HUES48 (cell line): ENCODE measurements around the gene CFAP77.

Experiments used
- H3K27ac ChIP-seq: one replicate; pipeline ENCODE4 v1.7.0; 2013; ENCODE audit warnings: low read depth, low read length, inconsistent platforms
- H3K27me3 ChIP-seq: 2 replicates; pipeline ENCODE4 v1.6.1; 2013; ENCODE audit warnings: mild to moderate bottlenecking, low read length; ENCODE audit not compliant: control insufficient read depth, insufficient read depth
- H3K36me3 ChIP-seq: 2 replicates; pipeline ENCODE4 v1.6.1; 2013; ENCODE audit warnings: low read length; ENCODE audit not compliant: control insufficient read depth, insufficient read depth
- H3K4me1 ChIP-seq: 2 replicates; pipeline ENCODE4 v1.6.1; 2013; ENCODE audit warnings: mild to moderate bottlenecking, low read length; ENCODE audit not compliant: control insufficient read depth, insufficient read depth
- H3K4me3 ChIP-seq: 2 replicates; pipeline ENCODE4 v1.5.1; 2013; ENCODE audit warnings: mild to moderate bottlenecking, low read depth, low read length
- H3K9ac ChIP-seq: 2 replicates; pipeline ENCODE4 v1.6.1; 2013; ENCODE audit warnings: mild to moderate bottlenecking, low read depth, low read length, moderate library complexity
- H3K9me3 ChIP-seq: 2 replicates; pipeline ENCODE4 v1.6.1; 2013; ENCODE audit warnings: low read length; ENCODE audit not compliant: control insufficient read depth, insufficient read depth

Gene CFAP77

GRCh38 chr9:132408521-132408920, 1.5 kb upstream of the CFAP77 start:
- no peak overlapping the region for H3K4me3 ChIP-seq
- peaks cover 23% of the 10 kb centered on the region for H3K27me3 ChIP-seq
- H3K36me3 ChIP-seq, result peaks cover 4% of the 10 kb centered on the region; the same call in 1 of the 2 replicates
- H3K27ac ChIP-seq, result no peak overlapping the region
- H3K9ac ChIP-seq, result no peak overlapping the region
- peaks cover 15% of the 10 kb centered on the region for H3K4me1 ChIP-seq
- no peaks in the 10 kb centered on the region for H3K9me3 ChIP-seq

DNA sequence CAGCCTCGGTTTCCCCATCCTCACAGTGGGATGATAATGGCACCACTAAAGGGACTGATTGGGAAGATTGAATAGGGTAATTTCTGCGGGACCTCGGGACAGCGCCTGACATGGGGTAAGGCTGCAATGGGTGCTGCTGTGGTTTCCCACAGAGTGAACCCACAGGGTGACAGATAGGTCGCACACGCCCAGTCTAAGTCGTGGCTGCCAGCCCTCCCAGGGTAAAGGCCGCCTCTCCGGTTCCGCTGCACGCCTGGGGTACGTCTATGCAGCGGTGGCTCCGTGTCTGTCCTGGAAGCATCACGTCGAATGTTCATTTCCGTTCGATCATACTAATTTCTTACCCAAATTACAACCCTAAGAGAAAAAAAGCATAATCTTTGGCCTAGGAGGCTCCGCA, 631 bp downstream of the CFAP77 start:
- Histone ChIP-seq H3K27ac (no peak overlapping the region), H3K27me3 (peaks cover 23% of the 10 kb centered on the region), H3K4me1 (peaks cover 23% of the 10 kb centered on the region), H3K4me3 (peak overlapping the region; percentile 75), H3K36me3 (no peaks in the 10 kb centered on the region), H3K9ac (no peak overlapping the region), H3K9me3 (no peaks in the 10 kb centered on the region)

GRCh38 chr9:132411091-132411508, 1.1 kb downstream of the CFAP77 start:
- H3K9ac ChIP-seq, result no peak overlapping the region
- peak overlapping the region; percentile 75 for H3K4me3 ChIP-seq
- H3K27ac ChIP-seq, result peak overlapping the region; percentile 8
- H3K36me3 ChIP-seq, result no peaks in the 10 kb centered on the region
- H3K4me1 ChIP-seq, result peaks cover 24% of the 10 kb centered on the region
- peaks cover 23% of the 10 kb centered on the region for H3K27me3 ChIP-seq
- no peaks in the 10 kb centered on the region for H3K9me3 ChIP-seq

DNA sequence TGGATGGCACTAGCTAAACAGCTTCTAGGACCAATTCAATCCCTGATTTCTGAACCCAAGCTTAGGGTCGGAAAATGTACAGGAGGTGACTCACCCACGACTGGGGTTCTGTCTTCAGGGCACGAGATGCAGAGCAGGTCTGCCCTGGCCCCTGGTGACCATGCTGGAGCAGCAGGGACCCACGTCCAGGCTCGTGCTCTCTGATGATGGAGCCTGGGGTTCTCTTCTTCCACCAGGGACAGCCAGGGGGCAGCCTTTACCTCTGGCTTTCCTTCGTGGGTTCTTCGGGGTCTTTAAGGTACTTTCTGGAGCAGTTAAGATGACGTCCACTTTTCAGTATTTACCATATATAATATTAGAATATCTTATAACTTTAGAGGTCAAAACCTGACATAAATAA, 2.1 kb downstream of the CFAP77 start:
- H3K4me1 ChIP-seq, result peaks cover 20% of the 10 kb centered on the region

DNA sequence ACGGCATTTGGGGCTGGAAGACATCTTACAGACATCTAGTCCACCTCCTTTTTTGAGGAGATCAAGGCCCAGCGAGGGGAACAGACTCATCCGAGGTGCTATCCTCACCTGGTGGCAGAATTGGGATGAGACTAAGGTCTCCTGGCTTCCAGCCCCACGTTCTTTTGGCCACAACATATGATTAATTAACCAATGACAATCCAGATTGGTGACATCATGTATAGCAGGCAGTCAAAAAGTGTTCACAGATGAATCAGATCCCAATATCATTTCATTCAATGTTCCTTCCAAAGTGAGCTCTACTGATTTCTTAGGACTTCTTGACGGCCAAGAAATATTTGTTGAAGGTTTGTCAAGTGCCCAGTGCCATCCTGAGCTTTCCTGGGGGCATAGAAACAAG, 3.9 kb downstream of the CFAP77 start:
- no peak overlapping the region for H3K4me3 ChIP-seq
- no peaks in the 10 kb centered on the region for H3K36me3 ChIP-seq
- no peak overlapping the region for H3K27ac ChIP-seq
- H3K9ac ChIP-seq, result no peak overlapping the region
- peaks cover 17% of the 10 kb centered on the region for H3K27me3 ChIP-seq
- H3K4me1 ChIP-seq, result peaks cover 18% of the 10 kb centered on the region
- no peaks in the 10 kb centered on the region for H3K9me3 ChIP-seq

More for the DNA sequence above, 2.1 kb downstream of the CFAP77 start:
- Histone ChIP-seq H3K9me3 (no peaks in the 10 kb centered on the region), H3K36me3 (no peaks in the 10 kb centered on the region), H3K27me3 (peaks cover 23% of the 10 kb centered on the region), H3K4me3 (no peak overlapping the region), H3K9ac (no peak overlapping the region), H3K27ac (no peak overlapping the region)

DNA sequence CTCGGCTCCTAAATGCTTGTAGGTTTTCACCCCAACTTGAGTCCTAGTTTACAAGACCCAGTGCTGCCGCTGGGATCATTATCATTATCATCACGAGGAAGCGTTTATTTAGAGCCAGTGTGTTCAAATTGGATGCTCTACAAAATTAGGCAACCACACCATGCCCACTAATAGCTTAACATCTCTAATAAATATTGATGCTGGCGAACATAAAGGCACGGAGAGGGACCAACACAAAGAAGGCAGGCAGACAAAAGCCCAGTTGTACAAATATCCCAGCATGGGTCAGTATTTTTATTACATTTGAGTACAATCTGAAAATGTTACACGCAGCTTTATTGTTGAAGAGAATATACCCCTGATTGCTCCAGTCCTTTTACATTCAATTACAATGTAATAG, 4.7 kb downstream of the CFAP77 start:
- Histone ChIP-seq H3K4me3 (no peak overlapping the region), H3K9ac (no peak overlapping the region), H3K36me3 (no peaks in the 10 kb centered on the region), H3K9me3 (no peaks in the 10 kb centered on the region), H3K27me3 (peaks cover 9% of the 10 kb centered on the region), H3K27ac (no peak overlapping the region), H3K4me1 (peaks cover 15% of the 10 kb centered on the region; the same call in 1 of the 2 replicates)

- H3K4me1 ChIP-seq, result peaks cover 15% of the 10 kb centered on the region; the same call in 1 of the 2 replicates
- no peak overlapping the region for H3K27ac ChIP-seq
- H3K4me3 ChIP-seq, result no peak overlapping the region
- peaks cover 7% of the 10 kb centered on the region for H3K27me3 ChIP-seq
- H3K9ac ChIP-seq, result no peak overlapping the region
- no peaks in the 10 kb centered on the region for H3K9me3 ChIP-seq
- H3K36me3 ChIP-seq, result no peaks in the 10 kb centered on the region
Observed at GRCh38 chr9:132415181-132415580, 5.2 kb downstream of the CFAP77 start.

GRCh38 chr9:132418726-132419363, 8.8 kb downstream of the CFAP77 start:
- H3K4me1 ChIP-seq, result peaks cover 9% of the 10 kb centered on the region; the same call in 1 of the 2 replicates
- H3K27me3 ChIP-seq, result no peaks in the 10 kb centered on the region
- H3K27ac ChIP-seq, result no peak overlapping the region

DNA sequence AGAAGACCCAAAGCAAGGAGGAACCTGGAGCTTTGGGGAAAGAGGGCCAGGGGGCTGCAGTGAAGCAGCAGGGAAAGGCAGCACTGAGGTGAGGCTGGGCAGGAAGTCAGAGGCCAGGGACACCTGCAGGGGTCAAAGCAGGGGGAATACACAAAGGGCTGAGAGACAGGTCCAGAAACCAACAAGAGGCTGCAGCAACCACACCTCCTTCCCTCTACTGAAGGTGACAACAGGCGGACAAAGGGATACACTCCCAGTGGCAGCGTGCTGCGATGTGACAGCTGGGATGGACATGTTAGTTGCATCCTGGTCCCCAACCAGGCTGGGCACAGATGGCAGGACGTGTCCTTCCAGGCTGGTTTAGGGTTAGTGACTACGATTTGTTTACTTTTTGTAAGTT, 12.6 kb downstream of the CFAP77 start:
- peaks cover 28% of the 10 kb centered on the region for H3K4me1 ChIP-seq
- no peak overlapping the region for H3K27ac ChIP-seq
- H3K9me3 ChIP-seq, result no peaks in the 10 kb centered on the region
- no peak overlapping the region for H3K4me3 ChIP-seq
- no peaks in the 10 kb centered on the region for H3K36me3 ChIP-seq
- no peak overlapping the region for H3K9ac ChIP-seq
- H3K27me3 ChIP-seq, result no peaks in the 10 kb centered on the region; the same call in 1 of the 2 replicates

More at GRCh38 chr9:132418726-132419363, 8.8 kb downstream of the CFAP77 start:
- H3K9me3 ChIP-seq, result no peaks in the 10 kb centered on the region
- H3K9ac ChIP-seq, result no peak overlapping the region
- H3K36me3 ChIP-seq, result no peaks in the 10 kb centered on the region
- H3K4me3 ChIP-seq, result no peak overlapping the region

- no peaks in the 10 kb centered on the region; the same call in 1 of the 2 replicates for H3K27me3 ChIP-seq
- no peaks in the 10 kb centered on the region for H3K36me3 ChIP-seq
- H3K9me3 ChIP-seq, result no peaks in the 10 kb centered on the region
- H3K4me3 ChIP-seq, result no peak overlapping the region
- H3K27ac ChIP-seq, result no peak overlapping the region
- H3K9ac ChIP-seq, result no peak overlapping the region
- peaks cover 28% of the 10 kb centered on the region for H3K4me1 ChIP-seq
Observed at GRCh38 chr9:132423503-132423902, 13.5 kb downstream of the CFAP77 start.

- peak overlapping the region; percentile 57 for H3K27ac ChIP-seq
- H3K36me3 ChIP-seq, result no peaks in the 10 kb centered on the region
- no peaks in the 10 kb centered on the region for H3K9me3 ChIP-seq
- no peaks in the 10 kb centered on the region; the same call in 1 of the 2 replicates for H3K27me3 ChIP-seq
- H3K4me1 ChIP-seq, result peaks cover 28% of the 10 kb centered on the region
- peak overlapping the region; percentile 31 for H3K4me3 ChIP-seq
- H3K9ac ChIP-seq, result peak overlapping the region; percentile 38; the same call in 1 of the 2 replicates
Observed at GRCh38 chr9:132424857-132425674, 15.1 kb downstream of the CFAP77 start.
